NCI-H2107 treated with DMSO at 0.1 percent for 48 hours (cell line): ENCODE data around the gene CC2D2B.

ENCODE experiments used
- DNase-seq: peaks from one replicate; lab custom pipeline; 2025; ENCODE audit not compliant: unreplicated experiment; lab: John Stamatoyannopoulos, UW

CC2D2B gene

DNA sequence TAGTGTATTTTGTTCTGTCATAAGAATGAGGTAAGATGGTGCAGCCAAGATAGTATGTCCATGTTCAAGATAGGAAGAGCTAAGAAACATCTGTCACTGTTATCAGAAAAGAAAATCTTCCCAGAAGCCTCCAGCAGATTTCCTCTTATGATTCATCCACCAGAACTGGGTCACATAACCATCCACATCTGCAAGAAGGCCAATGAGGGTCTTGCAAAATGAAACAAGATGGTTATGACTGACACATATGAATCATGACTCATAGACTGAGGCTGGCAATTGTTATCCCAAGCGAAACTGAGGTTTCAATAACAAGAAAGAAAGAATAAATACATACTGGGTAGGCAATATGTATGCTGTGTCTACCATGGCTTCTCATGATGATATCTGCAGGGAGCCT lies 165.9 kb downstream of the CC2D2B start:
- DNase-seq, result no peak

DNA sequence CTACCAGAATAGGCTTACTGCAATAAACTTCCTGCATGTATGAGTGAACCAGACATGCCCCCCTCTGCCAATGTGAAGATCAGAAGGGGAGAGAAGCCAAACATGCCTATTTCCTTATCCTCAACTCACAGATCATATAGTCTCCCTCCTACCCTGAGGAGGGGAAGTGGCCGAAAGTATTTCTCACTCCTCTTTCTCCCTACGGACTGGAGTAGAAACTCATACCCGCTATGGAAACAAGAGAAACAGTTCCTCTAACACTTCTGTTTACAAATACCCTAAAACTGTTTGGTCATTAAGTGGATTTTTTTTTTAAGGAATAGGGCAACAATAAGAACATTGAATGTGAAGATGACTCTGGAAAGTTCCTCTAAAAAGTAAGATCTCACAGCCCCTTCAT lies 167.0 kb downstream of the CC2D2B start:
- no peak for DNase-seq

DNA sequence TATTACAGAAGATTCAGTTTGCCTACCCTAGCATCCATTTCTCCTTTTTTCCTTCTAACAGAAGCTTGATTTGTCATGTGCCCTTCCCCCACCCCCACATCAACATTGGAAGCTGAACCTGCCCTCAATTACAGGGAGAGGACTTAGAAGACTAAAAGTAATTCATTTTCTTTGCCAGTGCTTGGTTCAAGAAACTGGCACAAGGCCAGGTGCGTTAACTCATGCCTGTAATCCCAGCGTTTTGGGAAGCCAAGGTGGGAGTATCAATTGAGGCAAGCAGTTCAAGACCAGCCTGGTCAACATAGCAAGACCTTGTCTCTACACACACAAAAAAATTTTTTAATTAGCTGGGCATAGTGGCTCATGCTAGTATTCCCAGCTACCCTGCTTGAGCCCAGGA lies 168.2 kb downstream of the CC2D2B start:
- DNase-seq, result no peak

DNA sequence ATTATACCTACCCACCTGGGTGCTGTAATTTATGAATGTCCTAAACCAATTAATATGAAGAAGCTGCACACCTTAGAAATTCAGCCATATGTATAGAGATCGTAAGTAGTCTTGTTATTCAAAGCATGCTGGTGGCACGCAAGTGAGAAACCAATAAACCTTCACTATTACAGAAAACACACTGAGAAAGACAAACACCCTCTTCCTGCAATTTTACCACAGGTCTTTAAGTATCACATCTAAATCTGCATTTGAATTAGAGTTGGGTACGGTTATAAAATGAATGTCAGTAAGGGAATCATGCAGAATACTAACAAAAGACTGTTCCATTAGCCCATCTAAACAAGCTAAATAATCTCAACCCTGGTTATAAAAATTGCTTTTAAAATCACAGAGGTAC lies 169.4 kb downstream of the CC2D2B start:
- DNase-seq, result no peak

GRCh38 chr10:96082153-96082552 lies 174.4 kb downstream of the CC2D2B start:
- DNase-seq, result no peak
